Liver (tissue), 9 donors: ENCODE measurements around the gene KIAA1755. TPM values are rescaled to one million over a fixed set of nuclear protein-coding genes. Genes with fewer than 3 reads are reported as not detected.

Experiments
- DNase-seq: peaks from one replicate; pipeline ENCODE4 v3.0.0-alpha.2; 2017; ENCODE audit warnings: low spot score
- H3K27ac ChIP-seq, 2 donors: one replicate each; pipeline ENCODE4 v1.7.0; 2013; ENCODE audit warnings: inconsistent platforms in 2 of 2, low read length in 2 of 2, control low read depth in 1 of 2, low read depth in 1 of 2, mild to moderate bottlenecking in 1 of 2
- H3K27me3 ChIP-seq, 4 donors: one replicate each; pipeline versions ENCODE4 v1.6.1 to v1.7.0; 2013; ENCODE audit warnings: low read length in 3 of 4, inconsistent platforms in 1 of 4, mild to moderate bottlenecking in 1 of 4, moderate library complexity in 1 of 4; ENCODE audit not compliant: control insufficient read depth in 4 of 4, insufficient read depth in 4 of 4
- H3K36me3 ChIP-seq, 4 donors: one replicate each; pipeline versions ENCODE4 v1.6.1 to v1.7.0; 2013; ENCODE audit warnings: low read length in 3 of 4, mild to moderate bottlenecking in 3 of 4, low read depth in 1 of 4, moderate library complexity in 1 of 4; ENCODE audit not compliant: control insufficient read depth in 4 of 4, insufficient read depth in 3 of 4
- H3K4me1 ChIP-seq, 4 donors: one replicate each; pipeline versions ENCODE4 v1.6.1 to v1.7.0; 2013; ENCODE audit warnings: low read length in 3 of 4, mild to moderate bottlenecking in 3 of 4, moderate library complexity in 1 of 4; ENCODE audit not compliant: control insufficient read depth in 4 of 4, insufficient read depth in 4 of 4
- H3K4me3 ChIP-seq, 3 donors: one replicate each; pipeline versions ENCODE4 v1.6.1 to v1.7.0; 2013; ENCODE audit warnings: low read length in 3 of 3, control low read depth in 1 of 3, low read depth in 1 of 3, mild to moderate bottlenecking in 1 of 3
- H3K9ac ChIP-seq, 2 donors: one replicate each; pipeline ENCODE4 v1.7.0; 2013; ENCODE audit warnings: low read length in 2 of 2, mild to moderate bottlenecking in 2 of 2, moderate library complexity in 2 of 2, control low read depth in 1 of 2, low read depth in 1 of 2
- H3K9me3 ChIP-seq, 4 donors: one replicate each; pipeline versions ENCODE4 v1.6.1 to v1.7.0; 2013; ENCODE audit warnings: low read length in 3 of 4; ENCODE audit not compliant: control insufficient read depth in 4 of 4
- EGR1 ChIP-seq, 2 donors: IDR thresholded peaks; 2 replicates each; pipeline ENCODE4 v1.6.1; 2016 to 2018; ENCODE audit warnings: antibody characterized with exemption in 2 of 2, low read depth in 2 of 2
- FOXA1 ChIP-seq: IDR thresholded peaks from 2 replicates; pipeline ENCODE4 v1.6.1; 2016; ENCODE audit warnings: antibody characterized with exemption
- HNF4A ChIP-seq, 2 donors: conservative IDR thresholded peaks; 2 replicates each; pipeline ENCODE4 v1.6.1; 2016; ENCODE audit warnings: antibody characterized with exemption in 2 of 2, mild to moderate bottlenecking in 2 of 2
- JUND ChIP-seq, 2 donors: IDR thresholded peaks; 2 replicates each; pipeline ENCODE4 v1.6.1; 2016; ENCODE audit warnings: antibody characterized with exemption in 2 of 2
- NR2F2 ChIP-seq: IDR thresholded peaks from 2 replicates; pipeline ENCODE4 v1.6.1; 2016; ENCODE audit warnings: antibody characterized with exemption
- RAD21 ChIP-seq, 2 donors: IDR thresholded peaks; 2 replicates each; pipeline ENCODE4 v1.6.1; 2016; ENCODE audit warnings: antibody characterized with exemption in 2 of 2, mild to moderate bottlenecking in 2 of 2
- RXRA ChIP-seq, 2 donors: IDR thresholded peaks; 2 replicates each; pipeline ENCODE4 v1.6.1; 2017 to 2018; ENCODE audit warnings: antibody characterized with exemption in 2 of 2, mild to moderate bottlenecking in 1 of 2
- SP1 ChIP-seq: IDR thresholded peaks from 2 replicates; pipeline ENCODE4 v1.6.1; 2018; ENCODE audit warnings: antibody characterized with exemption, mild to moderate bottlenecking
- TAF1 ChIP-seq: conservative IDR thresholded peaks from 2 replicates; pipeline ENCODE4 v1.6.1; 2016; ENCODE audit warnings: antibody characterized with exemption, mild to moderate bottlenecking
- WGBS: extraction: QIAGEN DNeasy Blood & Tissue Kit; methylation state at CpG from one replicate; pipeline ENCODE4 v1.1.7; 2013; 5-methylcytosine and 5-hydroxymethylcytosine counted together
- polyA plus RNA-seq, 2 donors: library from polyadenylated mRNA; stranded (reverse) in 1 of 2; unstranded in 1 of 2; fragments of 200-250 nt in 1 of 2; fragments of >200 nt in 1 of 2; fragmentation: Nextera tagmentation in 1 of 2; extraction: Ambion mirVana in 1 of 2; gene quantifications; one replicate each; pipeline versions ENCODE4 v1.2.1 to v1.2.3, GENCODE V29; 2013 to 2015
- total RNA-seq, 2 donors: library from RNA; depleted of rRNA; stranded (reverse); fragments of >200 nt; gene quantifications; one replicate each; pipeline ENCODE4 v1.2.3, GENCODE V29; 2014
- TF ChIP-seq, protein P1 (sequence below): IDR thresholded peaks from 2 replicates; pipeline ENCODE4 v1.6.1; 2016; ENCODE audit warnings: antibody characterized with exemption
- TF ChIP-seq, protein P2 (sequence below): IDR thresholded peaks from 2 replicates; pipeline ENCODE4 v1.6.1; 2016; ENCODE audit warnings: antibody characterized with exemption
- donor health status: healthy.
- donor health status: healthy.
- donor health status: healthy.
- donor health status: healthy.
- donor health status: healthy.

The KIAA1755 gene
- total and polyA plus RNA-seq, 4 donors, result 0.09 to 1.4 (median 0.81) TPM

DNA sequence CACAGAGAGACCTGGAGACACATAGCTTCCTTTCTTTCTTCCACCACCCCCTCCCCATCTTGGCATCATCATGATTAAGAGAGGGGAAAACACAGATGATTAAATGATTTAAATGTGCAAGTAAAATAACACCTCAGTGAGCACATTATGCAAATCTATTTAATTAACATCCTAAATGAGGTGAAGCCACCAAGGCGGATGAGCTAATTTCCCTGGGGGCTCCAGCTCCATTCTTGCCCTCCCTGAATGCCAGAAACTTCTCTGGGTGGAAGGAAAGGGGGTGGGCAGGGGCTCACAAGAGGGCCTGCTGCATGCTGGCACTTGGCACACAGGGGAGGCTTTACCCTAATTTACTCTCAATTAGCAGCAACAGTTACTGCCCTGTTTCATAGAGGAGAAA is 62.9 kb downstream of the KIAA1755 start:
- WGBS, result 95% methylated on average over 1 of the region's 1 CpG
- H3K4me3 ChIP-seq, result no peak overlapping the region
- no peaks in the 10 kb centered on the region for H3K9me3 ChIP-seq
- TF ChIP-seq JUND (IDR thresholded peaks at IDR 0.05), result no peak
- no peak for TF ChIP-seq RAD21 (IDR thresholded peaks at IDR 0.05)
- no peak for TF ChIP-seq SP1
- TF ChIP-seq, protein P1, sequence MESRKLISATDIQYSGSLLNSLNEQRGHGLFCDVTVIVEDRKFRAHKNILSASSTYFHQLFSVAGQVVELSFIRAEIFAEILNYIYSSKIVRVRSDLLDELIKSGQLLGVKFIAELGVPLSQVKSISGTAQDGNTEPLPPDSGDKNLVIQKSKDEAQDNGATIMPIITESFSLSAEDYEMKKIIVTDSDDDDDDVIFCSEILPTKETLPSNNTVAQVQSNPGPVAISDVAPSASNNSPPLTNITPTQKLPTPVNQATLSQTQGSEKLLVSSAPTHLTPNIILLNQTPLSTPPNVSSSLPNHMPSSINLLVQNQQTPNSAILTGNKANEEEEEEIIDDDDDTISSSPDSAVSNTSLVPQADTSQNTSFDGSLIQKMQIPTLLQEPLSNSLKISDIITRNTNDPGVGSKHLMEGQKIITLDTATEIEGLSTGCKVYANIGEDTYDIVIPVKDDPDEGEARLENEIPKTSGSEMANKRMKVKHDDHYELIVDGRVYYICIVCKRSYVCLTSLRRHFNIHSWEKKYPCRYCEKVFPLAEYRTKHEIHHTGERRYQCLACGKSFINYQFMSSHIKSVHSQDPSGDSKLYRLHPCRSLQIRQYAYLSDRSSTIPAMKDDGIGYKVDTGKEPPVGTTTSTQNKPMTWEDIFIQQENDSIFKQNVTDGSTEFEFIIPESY, result no peak
- TF ChIP-seq NR2F2, result no peak
- TF ChIP-seq, protein P2, sequence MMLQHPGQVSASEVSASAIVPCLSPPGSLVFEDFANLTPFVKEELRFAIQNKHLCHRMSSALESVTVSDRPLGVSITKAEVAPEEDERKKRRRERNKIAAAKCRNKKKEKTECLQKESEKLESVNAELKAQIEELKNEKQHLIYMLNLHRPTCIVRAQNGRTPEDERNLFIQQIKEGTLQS, result no peak
- no peak for DNase-seq
- H3K4me1 ChIP-seq, result peaks cover 3 to 12% (median 9%) of the 10 kb centered on the region in 4 donors
- H3K9ac ChIP-seq, result no peak overlapping the region
- H3K27me3 ChIP-seq, result no peaks in the 10 kb centered on the region
- no peaks in the 10 kb centered on the region for H3K36me3 ChIP-seq
- H3K27ac ChIP-seq, result no peak overlapping the region

DNA sequence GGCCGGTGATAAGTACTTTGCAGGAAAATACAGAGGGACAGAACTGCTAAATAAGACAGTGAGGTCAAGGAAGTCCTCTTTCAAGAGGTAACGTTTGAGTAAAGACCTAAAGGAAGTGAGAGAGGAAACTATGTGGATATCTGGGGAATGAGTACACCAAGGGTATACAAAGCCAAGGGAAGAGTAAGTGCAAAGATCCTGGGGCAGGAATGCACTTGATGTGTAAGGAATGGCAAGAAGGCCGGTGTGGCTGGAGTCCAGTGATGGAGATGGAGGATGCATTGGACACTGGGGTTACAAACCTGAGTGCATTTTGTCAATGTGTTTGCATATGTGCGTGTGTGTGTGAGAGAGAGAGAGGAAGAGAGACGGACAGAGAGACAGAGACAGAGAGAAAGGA is 63.3 kb downstream of the KIAA1755 start:
- H3K4me3 ChIP-seq, result no peak overlapping the region
- H3K36me3 ChIP-seq, result no peaks in the 10 kb centered on the region
- WGBS, result 84% methylated on average over 5 of the region's 5 CpGs
- DNase-seq, result no peak
- H3K27ac ChIP-seq, result no peak overlapping the region
- no peaks in the 10 kb centered on the region for H3K9me3 ChIP-seq
- peaks cover 3 to 12% (median 9%) of the 10 kb centered on the region in 4 donors for H3K4me1 ChIP-seq
- H3K27me3 ChIP-seq, result no peaks in the 10 kb centered on the region
- no peak for TF ChIP-seq FOXA1
- H3K9ac ChIP-seq, result no peak overlapping the region

DNA sequence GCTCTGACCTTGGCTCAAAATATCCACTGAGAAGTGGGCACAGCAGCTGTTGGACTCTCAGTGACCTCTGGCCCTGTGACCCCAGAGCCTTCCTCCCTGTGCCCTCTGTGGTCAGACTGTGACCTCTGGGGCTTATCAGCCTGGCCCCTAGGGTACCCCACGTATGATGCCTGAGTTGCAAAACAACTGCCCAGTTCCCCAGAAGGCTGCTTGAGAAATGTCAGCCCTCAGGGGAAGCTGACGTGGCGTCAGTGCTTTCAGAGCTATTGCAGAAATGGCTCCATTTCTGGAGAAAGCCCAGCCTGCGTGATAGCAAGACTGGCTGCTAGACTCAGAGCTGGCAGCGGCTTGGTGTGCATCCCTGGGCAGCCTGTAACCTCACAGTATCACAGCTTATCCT is 63.9 kb downstream of the KIAA1755 start:
- Histone ChIP-seq H3K27ac (no peak overlapping the region), H3K9ac (no peak overlapping the region), H3K4me3 (no peak overlapping the region), H3K27me3 (no peaks in the 10 kb centered on the region), H3K4me1 (peaks cover 3 to 12% (median 9%) of the 10 kb centered on the region in 4 donors), H3K9me3 (no peaks in the 10 kb centered on the region), H3K36me3 (no peaks in the 10 kb centered on the region)
- TF ChIP-seq HNF4A (conservative IDR thresholded peaks at IDR 0.05) (peak in 1 of 2 donors; percentile 33), NR2F2 (peak; percentile 98), TAF1 (no peak), EGR1 (IDR thresholded peaks at IDR 0.05; ENCODE audit: low read depth in 2 of 2) (no peak), SP1 (peak; percentile 11), RXRA (IDR thresholded peaks at IDR 0.05) (peak; percentile 63 to 64)
- TF ChIP-seq, protein P1, result no peak
- no peak for DNase-seq
- WGBS, result 59% methylated on average over 5 of the region's 5 CpGs
